K562 (cell line): ENCODE measurements around the gene RNF213. TPM values are rescaled to one million over a fixed set of nuclear protein-coding genes. Genes with fewer than 3 reads are reported as not detected.

Experiments used
- ADNP ChIP-seq: fragments of 200-800 bp; sonication (Bioruptor generic); IDR thresholded peaks from 2 replicates; pipeline ENCODE4 v1.6.1; 2016; ENCODE audit warnings: missing genetic modification characterization, missing compliant biosample characterization
- CEBPG ChIP-seq, 3 experiments: fragments of 200-800 bp in 1 of 3; sonication (Bioruptor generic) in 1 of 3; sonication (generic) in 1 of 3; formaldehyde crosslinking in 1 of 3; IDR thresholded peaks in 2 of 3; conservative IDR thresholded peaks in 1 of 3; 2 replicates each; pipeline versions ENCODE4 v1.6.1 to v1.8.0; 2016 to 2022; ENCODE audit warnings: missing compliant biosample characterization in 2 of 3, missing genetic modification characterization in 2 of 3, mild to moderate bottlenecking in 1 of 3, missing genetic modification reagents in 1 of 3
- CHD2 ChIP-seq: IDR thresholded peaks from 2 replicates; pipeline ENCODE4 v1.6.1; 2011; ENCODE audit warnings: low read depth, low read length
- GTF2A2 ChIP-seq: IDR thresholded peaks from 2 replicates; pipeline ENCODE4 v1.6.1; 2016; ENCODE audit warnings: mild to moderate bottlenecking, missing genetic modification characterization, missing compliant biosample characterization
- MCM7 ChIP-seq, 2 experiments: fragments of 450-650 bp; IDR thresholded peaks; 2 replicates each; pipeline ENCODE4 v1.6.1; 2016 to 2018
- NEUROD1 ChIP-seq: fragments of 150-350 bp; IDR thresholded peaks from 2 replicates; pipeline ENCODE4 v1.6.1; 2014; ENCODE audit warnings: borderline replicate concordance, low read length, low read depth; ENCODE audit not compliant: partially characterized antibody
- PBX2 ChIP-seq, 2 experiments: IDR thresholded peaks in 1 of 2; conservative IDR thresholded peaks in 1 of 2; 2 replicates each; pipeline ENCODE4 v1.6.1; 2016; ENCODE audit warnings: low read depth in 2 of 2, mild to moderate bottlenecking in 1 of 2, missing compliant biosample characterization in 1 of 2, missing genetic modification characterization in 1 of 2, moderate library complexity in 1 of 2
- PCBP1 ChIP-seq: fragments of 200-400 bp; formaldehyde crosslinking; IDR thresholded peaks from 2 replicates; pipeline ENCODE4 v1.6.1; 2018; ENCODE audit warnings: mild to moderate bottlenecking, low read depth, low read length; ENCODE audit not compliant: poor library complexity, severe bottlenecking
- PKNOX1 ChIP-seq: fragments of 450-650 bp; IDR thresholded peaks from 2 replicates; pipeline ENCODE4 v1.6.1; 2016
- ZNF41 ChIP-seq: fragments of 250-450 bp; sonication (Bioruptor Pico); conservative IDR thresholded peaks from 2 replicates; pipeline ENCODE4 v1.4.0; 2020; ENCODE audit warnings: mild to moderate bottlenecking
- polyA plus RNA-seq, 8 experiments: library from polyadenylated mRNA; depleted of rRNA in 4 of 8; stranded (reverse) in 5 of 8; unstranded in 3 of 8; fragments of >200 nt; fragmentation: Nextera tagmentation in 2 of 8; fragmentation: Illumina TruSeq in 1 of 8; extraction: Ambion mirVana in 2 of 8; extraction: Trizol in 1 of 8; gene quantifications; 2 replicates each; pipeline versions ENCODE4 v1.2.1 to v1.2.3, GENCODE V29; 2011 to 2014; ENCODE audit warnings: inconsistent platforms in 1 of 8, missing spikeins in 1 of 8
- total RNA-seq, 7 experiments: library from RNA; depleted of rRNA in 6 of 7; stranded (reverse); fragments of >200 nt in 6 of 7; fragmentation: Illumina TruSeq in 2 of 7; extraction: Trizol in 2 of 7; gene quantifications; 2 replicates each; pipeline versions ENCODE4 v1.2.1 to v1.2.3, GENCODE V29; 2011 to 2021; ENCODE audit warnings: low replicate concordance in 1 of 7
- TF ChIP-seq, protein P1 (sequence below): fragments of 150-350 bp; conservative IDR thresholded peaks from 2 replicates; pipeline ENCODE4 v1.6.1; 2014; ENCODE audit warnings: low read length
- TF ChIP-seq, protein P2 (sequence below): sonication (generic); formaldehyde crosslinking; IDR thresholded peaks from 2 replicates; pipeline ENCODE4 v1.8.0; 2023; ENCODE audit warnings: missing genetic modification reagents, mild to moderate bottlenecking, borderline replicate concordance

The RNF213 gene
- total and polyA plus RNA-seq, 9 of the 15 experiments (the other 6 are each of a cell fraction or from before 2014, with no cell fraction given): 5.3 to 33.6 (median 17.9) TPM

- TF ChIP-seq ADNP: no peak
- TF ChIP-seq GTF2A2: no peak
- TF ChIP-seq CHD2: peak; percentile 67; the same call in 1 of the 2 replicates
- TF ChIP-seq, protein P1, sequence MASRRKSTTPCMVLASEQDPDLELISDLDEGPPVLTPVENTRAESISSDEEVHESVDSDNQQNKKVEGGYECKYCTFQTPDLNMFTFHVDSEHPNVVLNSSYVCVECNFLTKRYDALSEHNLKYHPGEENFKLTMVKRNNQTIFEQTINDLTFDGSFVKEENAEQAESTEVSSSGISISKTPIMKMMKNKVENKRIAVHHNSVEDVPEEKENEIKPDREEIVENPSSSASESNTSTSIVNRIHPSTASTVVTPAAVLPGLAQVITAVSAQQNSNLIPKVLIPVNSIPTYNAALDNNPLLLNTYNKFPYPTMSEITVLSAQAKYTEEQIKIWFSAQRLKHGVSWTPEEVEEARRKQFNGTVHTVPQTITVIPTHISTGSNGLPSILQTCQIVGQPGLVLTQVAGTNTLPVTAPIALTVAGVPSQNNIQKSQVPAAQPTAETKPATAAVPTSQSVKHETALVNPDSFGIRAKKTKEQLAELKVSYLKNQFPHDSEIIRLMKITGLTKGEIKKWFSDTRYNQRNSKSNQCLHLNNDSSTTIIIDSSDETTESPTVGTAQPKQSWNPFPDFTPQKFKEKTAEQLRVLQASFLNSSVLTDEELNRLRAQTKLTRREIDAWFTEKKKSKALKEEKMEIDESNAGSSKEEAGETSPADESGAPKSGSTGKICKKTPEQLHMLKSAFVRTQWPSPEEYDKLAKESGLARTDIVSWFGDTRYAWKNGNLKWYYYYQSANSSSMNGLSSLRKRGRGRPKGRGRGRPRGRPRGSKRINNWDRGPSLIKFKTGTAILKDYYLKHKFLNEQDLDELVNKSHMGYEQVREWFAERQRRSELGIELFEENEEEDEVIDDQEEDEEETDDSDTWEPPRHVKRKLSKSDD: no peak
- no peak for TF ChIP-seq CEBPG (CRISPR knock-in tag; IDR thresholded peaks at IDR 0.05)
- TF ChIP-seq CEBPG (tag; conservative IDR thresholded peaks at IDR 0.05 in 1 of 2, IDR thresholded peaks at IDR 0.05 in 1 of 2): no peak
- TF ChIP-seq PKNOX1: peak; percentile 97
- TF ChIP-seq, protein P2, sequence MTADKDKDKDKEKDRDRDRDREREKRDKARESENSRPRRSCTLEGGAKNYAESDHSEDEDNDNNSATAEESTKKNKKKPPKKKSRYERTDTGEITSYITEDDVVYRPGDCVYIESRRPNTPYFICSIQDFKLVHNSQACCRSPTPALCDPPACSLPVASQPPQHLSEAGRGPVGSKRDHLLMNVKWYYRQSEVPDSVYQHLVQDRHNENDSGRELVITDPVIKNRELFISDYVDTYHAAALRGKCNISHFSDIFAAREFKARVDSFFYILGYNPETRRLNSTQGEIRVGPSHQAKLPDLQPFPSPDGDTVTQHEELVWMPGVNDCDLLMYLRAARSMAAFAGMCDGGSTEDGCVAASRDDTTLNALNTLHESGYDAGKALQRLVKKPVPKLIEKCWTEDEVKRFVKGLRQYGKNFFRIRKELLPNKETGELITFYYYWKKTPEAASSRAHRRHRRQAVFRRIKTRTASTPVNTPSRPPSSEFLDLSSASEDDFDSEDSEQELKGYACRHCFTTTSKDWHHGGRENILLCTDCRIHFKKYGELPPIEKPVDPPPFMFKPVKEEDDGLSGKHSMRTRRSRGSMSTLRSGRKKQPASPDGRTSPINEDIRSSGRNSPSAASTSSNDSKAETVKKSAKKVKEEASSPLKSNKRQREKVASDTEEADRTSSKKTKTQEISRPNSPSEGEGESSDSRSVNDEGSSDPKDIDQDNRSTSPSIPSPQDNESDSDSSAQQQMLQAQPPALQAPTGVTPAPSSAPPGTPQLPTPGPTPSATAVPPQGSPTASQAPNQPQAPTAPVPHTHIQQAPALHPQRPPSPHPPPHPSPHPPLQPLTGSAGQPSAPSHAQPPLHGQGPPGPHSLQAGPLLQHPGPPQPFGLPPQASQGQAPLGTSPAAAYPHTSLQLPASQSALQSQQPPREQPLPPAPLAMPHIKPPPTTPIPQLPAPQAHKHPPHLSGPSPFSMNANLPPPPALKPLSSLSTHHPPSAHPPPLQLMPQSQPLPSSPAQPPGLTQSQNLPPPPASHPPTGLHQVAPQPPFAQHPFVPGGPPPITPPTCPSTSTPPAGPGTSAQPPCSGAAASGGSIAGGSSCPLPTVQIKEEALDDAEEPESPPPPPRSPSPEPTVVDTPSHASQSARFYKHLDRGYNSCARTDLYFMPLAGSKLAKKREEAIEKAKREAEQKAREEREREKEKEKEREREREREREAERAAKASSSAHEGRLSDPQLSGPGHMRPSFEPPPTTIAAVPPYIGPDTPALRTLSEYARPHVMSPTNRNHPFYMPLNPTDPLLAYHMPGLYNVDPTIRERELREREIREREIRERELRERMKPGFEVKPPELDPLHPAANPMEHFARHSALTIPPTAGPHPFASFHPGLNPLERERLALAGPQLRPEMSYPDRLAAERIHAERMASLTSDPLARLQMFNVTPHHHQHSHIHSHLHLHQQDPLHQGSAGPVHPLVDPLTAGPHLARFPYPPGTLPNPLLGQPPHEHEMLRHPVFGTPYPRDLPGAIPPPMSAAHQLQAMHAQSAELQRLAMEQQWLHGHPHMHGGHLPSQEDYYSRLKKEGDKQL (CRISPR knock-in tag): no peak
- peak; percentile 58 for TF ChIP-seq NEUROD1
- no peak for TF ChIP-seq MCM7 (IDR thresholded peaks at IDR 0.05)
- peak; percentile 55 for TF ChIP-seq PBX2 (CRISPR knock-in tag; IDR thresholded peaks at IDR 0.05; ENCODE audit: low read depth)
- peak; percentile 79 for TF ChIP-seq PBX2 (tag; conservative IDR thresholded peaks at IDR 0.05; ENCODE audit: low read depth)
- no peak for TF ChIP-seq ZNF41
- TF ChIP-seq PCBP1: no peak
Observed at GRCh38 chr17:80270836-80271235, 10.2 kb downstream of the RNF213 start (continued).
